ENCODE data around the gene RNASE12. TPM values are rescaled to one million over a fixed set of nuclear protein-coding genes. Genes with fewer than 3 reads are reported as not detected.
"Not testable (repeated sequence)": the region's sequence is repeated elsewhere in the genome, so short reads cannot be mapped to it uniquely, and the experiment has no call there.

RNASE12 gene
- total and polyA plus RNA-seq, 7 donors, result not detected

- Histone ChIP-seq H3K36me3 (no peaks in the 10 kb centered on the region), H3K9me3 (no peaks in the 10 kb centered on the region), H3K4me3 (no peak overlapping the region), H3K4me1 (no peaks in the 10 kb centered on the region), H3K27me3 (no peaks in the 10 kb centered on the region), H3K27ac (no peak overlapping the region)
- no peak for TF ChIP-seq POLR2AphosphoS5 (IDR thresholded peaks at IDR 0.05)
- WGBS, 2 donors, result 86 to 92% methylated on average over 1 of the region's 1 CpG
- intact Hi-C loops (cut with DNase I), result no loop called here
- DNase-seq, result no peak
These were observed 5.9 kb upstream of the RNASE12 start for GRCh38 chr14:20597108-20597507.

- H3K9me3 ChIP-seq; H3K27ac ChIP-seq; intact Hi-C loops (cut with DNase I); H3K4me1 ChIP-seq; H3K27me3 ChIP-seq; H3K36me3 ChIP-seq; DNase-seq; H3K4me3 ChIP-seq: not testable (repeated sequence)
- 96 to 98% methylated on average over 3 of the region's 3 CpGs for WGBS, 2 donors
These were observed 4.5 kb upstream of the RNASE12 start for GRCh38 chr14:20595726-20596125.

GRCh38 chr14:20592574-20592973 lies 1.4 kb upstream of the RNASE12 start:
- H3K36me3 ChIP-seq, result no peaks in the 10 kb centered on the region
- DNase-seq, result no peak
- intact Hi-C loops (cut with DNase I), result no loop called here
- H3K27ac ChIP-seq, result no peak overlapping the region
- no peaks in the 10 kb centered on the region for H3K4me1 ChIP-seq
- H3K4me3 ChIP-seq, result no peak overlapping the region
- H3K27me3 ChIP-seq, result peaks cover 0 to 7% (median 0%) of the 10 kb centered on the region in 3 donors
- no peak for TF ChIP-seq CTCF (IDR thresholded peaks at IDR 0.05)
- no peak for TF ChIP-seq EP300 (IDR thresholded peaks at IDR 0.05)
- no peak for TF ChIP-seq POLR2A (IDR thresholded peaks at IDR 0.05)
- no peak for TF ChIP-seq POLR2AphosphoS5 (IDR thresholded peaks at IDR 0.05)
- WGBS, 2 donors, result 56 to 74% methylated on average over 1 of the region's 1 CpG
- no peaks in the 10 kb centered on the region for H3K9me3 ChIP-seq

- Histone ChIP-seq H3K36me3 (no peaks in the 10 kb centered on the region), H3K4me1 (no peaks in the 10 kb centered on the region), H3K4me3 (no peak within 1 kb of the TSS), H3K27ac (no peak within 1 kb of the TSS), H3K9me3 (no peaks in the 10 kb centered on the region), H3K27me3 (peaks cover 0 to 7% (median 0%) of the 10 kb centered on the region in 3 donors)
- no peak for TF ChIP-seq CTCF (IDR thresholded peaks at IDR 0.05)
- no peak for TF ChIP-seq POLR2A (IDR thresholded peaks at IDR 0.05)
- TF ChIP-seq EP300 (IDR thresholded peaks at IDR 0.05), result no peak
- no peak for TF ChIP-seq POLR2AphosphoS5 (IDR thresholded peaks at IDR 0.05)
- intact Hi-C loops (cut with DNase I), result no loop called here
- WGBS, 2 donors, result 81 to 83% methylated on average over 6 of the region's 6 CpGs
- no peak for DNase-seq
These were observed 3.6 kb downstream of the RNASE12 start, which contains the start of gene RNASE11 for GRCh38 chr14:20587489-20588154. RNASE11 (minus strand) TSS chr14:20588001.

- Histone ChIP-seq H3K4me3 (no peak overlapping the region), H3K27ac (no peak overlapping the region), H3K27me3 (no peaks in the 10 kb centered on the region), H3K36me3 (no peaks in the 10 kb centered on the region), H3K9me3 (no peaks in the 10 kb centered on the region), H3K4me1 (no peaks in the 10 kb centered on the region)
- WGBS, 2 donors, result 79 to 80% methylated on average over 5 of the region's 5 CpGs
- TF ChIP-seq CTCF (IDR thresholded peaks at IDR 0.05) (no peak), EP300 (IDR thresholded peaks at IDR 0.05) (no peak), POLR2AphosphoS5 (IDR thresholded peaks at IDR 0.05) (no peak), POLR2A (IDR thresholded peaks at IDR 0.05) (no peak)
- intact Hi-C loops (cut with DNase I), result no loop called here
- no peak for DNase-seq
These were observed 7.3 kb downstream of the RNASE12 start for GRCh38 chr14:20583908-20584307.

- intact Hi-C loops (cut with DNase I), result no loop called here
- no peak for DNase-seq
- H3K4me3 ChIP-seq, result no peak overlapping the region
- H3K27me3 ChIP-seq, result no peaks in the 10 kb centered on the region
- no peak for TF ChIP-seq CTCF (IDR thresholded peaks at IDR 0.05)
- no peak for TF ChIP-seq POLR2AphosphoS5 (IDR thresholded peaks at IDR 0.05)
- no peak for TF ChIP-seq POLR2A (IDR thresholded peaks at IDR 0.05)
- no peak for TF ChIP-seq EP300 (IDR thresholded peaks at IDR 0.05)
- H3K9me3 ChIP-seq, result no peaks in the 10 kb centered on the region
- no peak overlapping the region for H3K27ac ChIP-seq
- no peaks in the 10 kb centered on the region for H3K36me3 ChIP-seq
- no peaks in the 10 kb centered on the region for H3K4me1 ChIP-seq
These were observed 8.0 kb downstream of the RNASE12 start for GRCh38 chr14:20583142-20583541.

Measured in sigmoid colon (tissue), 7 donors.